Stimulated activated CD4-positive, alpha-beta T cell treated with anti-CD3 and anti-CD28 coated beads, TNF-alpha, amount 100 ng/mL, for 1 hour (primary cell): ENCODE data around the gene CACNA2D3.

ENCODE experiments used
- DNase-seq, 3 donors: peaks; one replicate each; pipeline ENCODE4 v3.0.0-alpha.2; 2020; ENCODE audit warnings: low read depth in 3 of 3, low spot score in 1 of 3

Gene CACNA2D3

GRCh38 chr3:54900838-54901591, 778.7 kb downstream of the CACNA2D3 start:
- no peak for DNase-seq

GRCh38 chr3:54901906-54902685, 779.7 kb downstream of the CACNA2D3 start:
- DNase-seq, result no peak

- no peak for DNase-seq
Observed at GRCh38 chr3:54905261-54905888, 783.0 kb downstream of the CACNA2D3 start.

GRCh38 chr3:54905920-54906319, 783.6 kb downstream of the CACNA2D3 start:
- DNase-seq, result no peak

GRCh38 chr3:54906763-54907162, 784.4 kb downstream of the CACNA2D3 start:
- no peak for DNase-seq

- no peak for DNase-seq
Observed at GRCh38 chr3:54909191-54909590, 786.8 kb downstream of the CACNA2D3 start.

- DNase-seq, result no peak
Observed at GRCh38 chr3:54914180-54914579, 791.8 kb downstream of the CACNA2D3 start.

- DNase-seq, result no peak
Observed at GRCh38 chr3:54915181-54915580, 792.8 kb downstream of the CACNA2D3 start.

GRCh38 chr3:54915976-54916375, 793.6 kb downstream of the CACNA2D3 start:
- no peak for DNase-seq

GRCh38 chr3:54916732-54917131, 794.4 kb downstream of the CACNA2D3 start:
- DNase-seq, result no peak

- no peak for DNase-seq
Observed at GRCh38 chr3:54917174-54917573, 794.8 kb downstream of the CACNA2D3 start.

GRCh38 chr3:54917862-54918261, 795.5 kb downstream of the CACNA2D3 start:
- DNase-seq, result no peak

- DNase-seq, result no peak
Observed at GRCh38 chr3:54918516-54918915, 796.2 kb downstream of the CACNA2D3 start.

- no peak for DNase-seq
Observed at GRCh38 chr3:54928046-54928770, 805.9 kb downstream of the CACNA2D3 start, which contains the start of gene LRTM1. LRTM1 (minus strand) TSS chr3:54928059; CDS start chr3:54927911, 148 bp downstream.

GRCh38 chr3:54931182-54931581, 808.8 kb downstream of the CACNA2D3 start:
- DNase-seq, result no peak

- DNase-seq, result no peak
Observed at GRCh38 chr3:54932606-54933005, 810.3 kb downstream of the CACNA2D3 start.

GRCh38 chr3:54935869-54936268, 813.5 kb downstream of the CACNA2D3 start:
- DNase-seq, result no peak

GRCh38 chr3:54936561-54936960, 814.2 kb downstream of the CACNA2D3 start:
- no peak for DNase-seq

GRCh38 chr3:54939557-54940300, 817.4 kb downstream of the CACNA2D3 start:
- no peak for DNase-seq

- DNase-seq, result no peak
Observed at GRCh38 chr3:54940971-54941370, 818.6 kb downstream of the CACNA2D3 start.
